Fibroblast of skin of left biceps (primary cell): ENCODE measurements around the gene TYW1B.
"Not testable (repeated sequence)": the region's sequence is repeated elsewhere in the genome, so short reads cannot be mapped to it uniquely, and the experiment has no call there.

ENCODE experiments used
- DNase-seq, 2 experiments: peaks; one replicate each; pipeline ENCODE4 v3.0.0-alpha.2; 2013; ENCODE audit warnings: low read depth in 2 of 2

Gene TYW1B

DNA sequence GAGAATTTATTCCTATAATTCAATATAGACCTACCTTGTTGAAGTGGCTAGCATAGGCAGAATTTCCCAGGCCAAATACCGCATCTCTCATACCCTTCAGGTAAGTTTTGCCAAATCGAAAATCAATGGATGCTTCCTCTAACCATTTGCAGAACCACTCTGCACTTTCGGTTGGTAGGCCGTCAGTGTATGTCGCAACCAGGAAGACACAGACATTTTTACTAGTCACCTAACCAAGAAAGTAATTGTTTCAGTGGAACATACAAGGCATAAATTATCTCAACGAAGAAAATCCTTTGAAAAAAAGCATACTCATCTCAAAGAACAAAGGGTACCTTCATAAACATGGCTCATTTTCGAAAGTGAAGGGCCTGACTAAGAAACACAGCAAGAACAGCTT is 17.6 kb downstream of the TYW1B start:
- DNase-seq, result not testable (repeated sequence)

DNA sequence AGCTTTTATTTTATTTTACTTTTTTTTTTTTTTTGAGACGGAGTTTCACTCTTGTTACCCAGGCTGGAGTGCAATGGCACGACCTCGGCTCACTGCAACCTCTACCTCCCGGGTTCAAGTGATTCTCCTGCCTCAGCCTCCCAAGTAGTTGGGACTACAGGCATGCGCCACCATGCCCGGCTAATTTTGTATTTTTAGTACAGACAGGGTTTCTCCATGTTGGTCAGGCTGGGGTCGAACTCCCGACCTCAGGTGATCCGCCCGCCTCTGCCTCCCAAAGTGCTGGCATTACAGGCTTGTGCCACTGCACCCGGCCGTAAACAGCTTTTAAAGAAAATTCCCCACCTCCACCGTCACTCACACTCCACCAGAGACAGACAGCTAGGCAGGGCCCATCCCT is 19.5 kb downstream of the TYW1B start:
- DNase-seq, result not testable (repeated sequence)

- DNase-seq, result not testable (repeated sequence)
Observed at GRCh38 chr7:72806851-72807250, 21.1 kb downstream of the TYW1B start.

- peak; percentile 48 to 53 for DNase-seq
Observed at GRCh38 chr7:72805526-72806494, 22.2 kb downstream of the TYW1B start.

- DNase-seq, result not testable (repeated sequence)
Observed at GRCh38 chr7:72803778-72804177, 24.2 kb downstream of the TYW1B start.

- DNase-seq, result not testable (repeated sequence)
Observed at GRCh38 chr7:72801564-72801963, 26.4 kb downstream of the TYW1B start.

- not testable (repeated sequence) for DNase-seq
Observed at GRCh38 chr7:72795401-72795800, 32.6 kb downstream of the TYW1B start.

DNA sequence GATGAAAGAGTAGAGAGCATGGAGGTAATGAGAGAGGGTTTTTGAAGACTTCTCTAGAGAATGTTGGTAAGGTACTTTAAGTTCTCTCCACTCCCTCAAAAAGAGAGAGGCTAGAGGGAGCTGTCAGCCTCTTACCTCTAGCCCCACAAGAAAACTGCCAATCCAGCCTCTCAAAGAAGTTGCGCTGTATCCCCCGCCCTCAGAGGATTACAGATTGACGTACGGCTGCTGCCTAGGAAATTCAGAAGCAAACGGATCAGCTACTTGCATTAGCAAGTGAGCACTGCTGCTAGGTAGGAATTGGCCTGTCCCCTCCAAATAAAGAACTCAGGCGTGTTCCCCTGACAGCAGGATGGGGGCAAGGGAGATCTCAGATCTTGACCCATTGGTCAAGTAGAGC is 34.2 kb downstream of the TYW1B start:
- DNase-seq, result no peak

GRCh38 chr7:72790698-72791060 is 37.3 kb downstream of the TYW1B start:
- DNase-seq, result not testable (repeated sequence)

DNA sequence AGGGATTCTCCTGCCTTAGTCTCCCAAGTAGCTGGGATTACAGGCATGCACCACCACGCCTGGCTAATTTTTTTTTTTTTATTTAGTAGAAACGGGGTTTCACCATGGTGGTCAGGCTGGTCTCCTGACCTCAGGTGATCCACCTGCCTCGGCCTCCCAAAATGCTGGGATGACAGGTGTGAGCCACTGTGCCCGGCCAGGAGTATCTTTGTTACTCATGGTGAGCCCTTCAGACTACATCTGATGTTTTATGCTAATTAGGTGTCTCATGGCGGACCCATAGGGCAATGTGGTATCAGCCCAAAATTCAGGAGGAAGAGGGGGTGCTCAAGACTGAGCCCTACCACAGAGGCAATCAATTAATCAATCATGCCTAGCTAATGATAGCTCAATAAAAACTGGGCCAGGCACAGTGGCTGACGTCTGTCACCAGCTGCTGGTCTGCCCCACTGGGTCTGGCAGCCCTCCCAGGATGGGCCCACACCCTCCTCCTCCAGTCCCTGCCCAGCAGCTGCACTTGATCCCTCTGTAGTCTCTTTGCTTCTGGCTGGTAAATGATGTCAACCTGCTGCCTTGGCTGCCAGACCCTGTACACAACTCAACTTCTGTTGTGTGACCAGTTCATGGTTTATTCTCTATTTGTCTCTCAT is 37.8 kb downstream of the TYW1B start:
- DNase-seq, result not testable (repeated sequence)

GRCh38 chr7:72785166-72785955 is 42.6 kb downstream of the TYW1B start:
- no peak for DNase-seq

DNA sequence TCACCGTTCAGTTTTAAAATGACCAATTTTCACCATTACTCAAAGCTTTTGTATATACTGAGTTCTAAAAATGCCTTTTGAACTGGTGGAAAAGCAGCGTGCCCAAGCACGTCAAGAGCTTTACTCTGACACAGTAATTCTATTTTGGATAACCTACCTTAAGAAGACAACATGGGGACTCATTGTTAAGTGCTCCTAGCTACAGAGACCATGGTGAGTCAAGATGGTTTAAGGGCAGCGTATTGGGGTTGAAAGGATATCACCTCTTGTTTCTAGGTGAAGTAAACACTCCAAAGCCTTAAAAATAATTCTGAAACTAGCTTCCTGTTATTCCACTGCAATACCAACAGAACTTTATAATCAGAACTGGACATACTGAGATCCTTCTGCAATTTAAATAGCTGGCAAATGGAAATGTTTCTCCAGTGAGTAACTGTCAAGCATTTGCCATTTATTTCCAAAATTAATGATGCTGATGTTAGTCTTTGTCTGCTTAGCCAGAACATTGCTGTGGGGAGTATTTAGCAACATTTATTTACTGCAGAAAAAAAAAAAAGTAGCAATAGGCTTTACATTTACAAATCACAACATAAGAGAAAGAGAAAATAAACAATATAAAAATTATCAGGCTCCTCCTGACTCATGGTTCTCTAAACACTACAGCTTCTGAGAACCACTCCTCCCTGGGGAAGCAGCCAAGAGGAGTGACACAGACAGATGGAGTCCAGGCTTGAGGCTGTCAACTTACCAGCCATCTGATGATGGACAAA is 44.2 kb downstream of the TYW1B start:
- not testable (repeated sequence) for DNase-seq

GRCh38 chr7:72781631-72782030 is 46.4 kb downstream of the TYW1B start:
- DNase-seq, result no peak

GRCh38 chr7:72781161-72781560 is 46.8 kb downstream of the TYW1B start:
- no peak for DNase-seq

GRCh38 chr7:72780289-72780894 is 47.6 kb downstream of the TYW1B start:
- not testable (repeated sequence) for DNase-seq

DNA sequence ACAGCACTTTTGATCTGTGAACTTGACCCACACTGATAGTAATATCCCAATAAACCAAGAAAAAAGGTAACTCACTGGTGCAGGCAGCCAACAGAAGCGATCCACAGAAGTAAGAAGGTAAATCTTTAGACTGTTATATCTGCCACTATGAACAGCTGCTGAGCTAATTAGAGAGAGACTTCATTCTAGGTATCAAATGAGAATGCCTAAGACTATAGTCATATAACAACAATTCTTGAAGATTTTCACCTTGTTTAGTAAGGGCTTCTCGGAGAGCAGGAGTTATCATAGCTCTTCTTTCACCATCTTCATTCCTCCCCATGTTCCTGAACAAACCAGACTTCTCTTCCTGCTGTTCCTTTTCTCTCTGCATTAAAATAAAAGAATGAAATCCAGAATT is 50.8 kb downstream of the TYW1B start:
- not testable (repeated sequence) for DNase-seq

DNA sequence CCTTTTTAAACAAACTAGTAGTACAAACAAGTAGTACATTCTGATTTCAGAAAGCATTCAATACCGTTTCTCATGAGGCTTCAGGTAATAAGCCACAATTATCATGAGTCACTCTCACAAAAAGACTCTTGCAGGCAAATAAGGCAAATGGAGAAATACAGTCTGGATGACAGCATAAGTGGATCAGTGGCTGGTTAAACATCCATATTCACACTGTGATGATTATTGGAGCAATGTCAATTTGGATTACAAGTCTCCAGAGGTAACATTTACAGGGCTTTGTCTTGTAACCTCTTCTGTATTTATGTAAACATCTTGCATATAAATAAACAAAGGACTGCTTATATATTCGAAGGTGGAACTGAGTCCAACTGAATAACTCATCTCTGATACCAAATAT is 55.4 kb downstream of the TYW1B start:
- not testable (repeated sequence) for DNase-seq

DNA sequence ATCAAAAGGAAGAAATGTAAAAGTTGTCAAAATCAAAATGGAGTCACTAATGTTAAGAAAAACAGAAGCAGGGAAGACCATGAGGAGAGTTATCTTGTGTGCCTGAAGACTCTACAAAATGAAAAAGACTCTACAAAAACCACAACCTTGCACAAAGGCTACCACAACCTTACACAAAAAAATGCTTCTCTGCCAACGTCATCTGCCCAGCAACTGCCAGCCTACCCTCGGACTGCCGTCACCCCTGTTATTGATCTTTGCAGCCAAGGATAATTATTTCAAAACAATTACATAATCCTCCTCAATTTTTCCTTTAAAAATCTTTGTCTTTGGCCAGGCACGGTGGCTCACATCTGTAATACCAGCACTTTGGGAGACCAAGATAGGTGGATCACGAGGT is 61.0 kb downstream of the TYW1B start:
- DNase-seq, result not testable (repeated sequence)

- DNase-seq, result no peak
Observed at GRCh38 chr7:72760602-72761001, 67.4 kb downstream of the TYW1B start.

- no peak for DNase-seq
Observed at GRCh38 chr7:72754312-72754711, 73.7 kb downstream of the TYW1B start.

DNA sequence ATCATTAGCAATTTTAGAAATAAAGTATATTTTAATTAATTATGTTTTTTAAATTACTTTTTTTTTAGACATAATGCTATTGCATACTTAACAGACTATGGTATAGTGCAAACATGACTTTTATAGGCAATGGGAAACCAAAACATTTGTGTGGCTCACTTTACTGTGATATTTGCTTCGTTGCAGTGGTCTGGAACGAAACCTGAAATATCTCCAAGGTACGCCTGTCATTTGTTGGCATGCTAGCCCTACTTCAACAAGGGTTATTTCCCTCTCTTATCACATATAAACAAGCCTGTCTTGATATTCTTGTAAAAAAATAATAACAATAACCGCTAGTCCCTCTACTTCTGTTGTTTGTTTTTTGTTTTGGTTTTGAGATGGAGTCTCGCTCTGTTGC is 74.2 kb downstream of the TYW1B start:
- no peak for DNase-seq
